ENCODE data around the gene CCM2.

Gene CCM2

DNA sequence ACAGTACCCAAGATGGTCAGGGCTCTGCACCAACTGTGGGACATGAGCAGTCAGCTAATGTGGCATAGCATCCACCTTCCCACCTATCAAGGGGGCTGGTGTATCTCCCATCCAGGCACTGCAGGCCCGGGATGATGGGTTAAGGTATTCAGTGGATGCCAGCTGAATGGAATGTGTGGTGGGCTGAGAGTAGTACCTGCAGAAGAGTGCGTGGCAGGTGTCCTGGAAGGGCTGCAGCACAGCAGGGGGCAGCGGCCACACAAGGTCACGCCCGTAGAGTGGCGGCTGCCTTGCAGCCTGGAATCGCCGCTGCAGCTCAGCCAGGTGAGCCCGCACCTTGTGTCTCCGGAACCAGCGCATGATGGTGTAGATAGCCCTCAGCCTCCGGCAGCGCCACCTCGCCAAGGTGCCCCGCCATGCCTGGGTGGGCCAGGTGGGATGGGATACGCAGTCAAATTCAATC lies 34.5 kb upstream of the CCM2 start:
- TF ChIP-seq, protein P1, sequence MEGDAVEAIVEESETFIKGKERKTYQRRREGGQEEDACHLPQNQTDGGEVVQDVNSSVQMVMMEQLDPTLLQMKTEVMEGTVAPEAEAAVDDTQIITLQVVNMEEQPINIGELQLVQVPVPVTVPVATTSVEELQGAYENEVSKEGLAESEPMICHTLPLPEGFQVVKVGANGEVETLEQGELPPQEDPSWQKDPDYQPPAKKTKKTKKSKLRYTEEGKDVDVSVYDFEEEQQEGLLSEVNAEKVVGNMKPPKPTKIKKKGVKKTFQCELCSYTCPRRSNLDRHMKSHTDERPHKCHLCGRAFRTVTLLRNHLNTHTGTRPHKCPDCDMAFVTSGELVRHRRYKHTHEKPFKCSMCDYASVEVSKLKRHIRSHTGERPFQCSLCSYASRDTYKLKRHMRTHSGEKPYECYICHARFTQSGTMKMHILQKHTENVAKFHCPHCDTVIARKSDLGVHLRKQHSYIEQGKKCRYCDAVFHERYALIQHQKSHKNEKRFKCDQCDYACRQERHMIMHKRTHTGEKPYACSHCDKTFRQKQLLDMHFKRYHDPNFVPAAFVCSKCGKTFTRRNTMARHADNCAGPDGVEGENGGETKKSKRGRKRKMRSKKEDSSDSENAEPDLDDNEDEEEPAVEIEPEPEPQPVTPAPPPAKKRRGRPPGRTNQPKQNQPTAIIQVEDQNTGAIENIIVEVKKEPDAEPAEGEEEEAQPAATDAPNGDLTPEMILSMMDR (IDR thresholded peaks at IDR 0.05; ENCODE audit: borderline replicate concordance, insufficient read depth, low read depth, low read length) = no peak
- H3K4me3 ChIP-seq (ENCODE audit: low read depth, low read length) = no peak overlapping the region

GRCh38 chr7:44965937-44966730 lies 33.9 kb upstream of the CCM2 start:
- H3K4me3 ChIP-seq (ENCODE audit: low read depth, low read length) = no peak overlapping the region
- TF ChIP-seq, protein P1 (IDR thresholded peaks at IDR 0.05; ENCODE audit: borderline replicate concordance, insufficient read depth, low read depth, low read length) = no peak

DNA sequence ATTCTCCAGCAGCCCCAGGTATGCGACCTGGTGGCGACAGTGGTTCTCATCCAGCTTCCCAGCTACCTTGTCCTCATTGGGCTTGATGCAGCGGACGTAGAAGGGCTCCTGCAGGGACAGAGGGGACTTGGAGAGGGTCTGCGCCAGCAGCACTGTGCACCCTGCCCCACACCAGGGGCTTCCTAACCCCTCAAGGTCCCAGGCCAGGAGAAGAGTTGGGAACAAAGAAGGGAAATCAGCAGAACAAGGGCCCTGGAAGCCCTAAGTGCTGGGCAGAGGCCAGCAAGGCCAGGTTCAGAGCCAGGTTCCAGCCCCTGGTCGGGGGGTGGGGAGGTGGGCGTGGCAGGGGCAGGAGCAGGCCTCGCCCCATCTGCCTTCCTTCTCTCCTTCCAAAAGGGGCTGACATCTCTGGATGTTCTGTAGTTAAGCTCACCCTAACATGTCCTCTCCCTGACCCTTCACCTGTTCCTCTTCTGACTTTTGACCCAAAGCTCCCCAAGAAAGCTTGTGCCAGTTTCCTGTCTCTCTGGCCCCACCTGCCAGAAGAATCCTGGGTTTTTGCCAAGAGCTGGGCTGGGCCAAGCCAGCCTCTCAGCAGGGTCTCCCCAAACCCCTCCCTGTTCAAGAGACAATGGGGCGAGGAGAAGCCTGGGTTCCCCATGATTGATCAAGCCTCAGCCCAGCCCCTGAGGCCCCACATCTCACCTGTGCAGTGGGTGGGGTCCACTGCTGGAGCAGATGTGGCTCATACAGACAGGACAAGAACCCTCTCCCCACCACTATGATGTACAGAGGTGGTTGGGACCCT lies 33.1 kb upstream of the CCM2 start:
- H3K4me3 ChIP-seq (ENCODE audit: low read depth, low read length) = no peak overlapping the region
- TF ChIP-seq, protein P1 (IDR thresholded peaks at IDR 0.05; ENCODE audit: borderline replicate concordance, insufficient read depth, low read depth, low read length) = no peak

DNA sequence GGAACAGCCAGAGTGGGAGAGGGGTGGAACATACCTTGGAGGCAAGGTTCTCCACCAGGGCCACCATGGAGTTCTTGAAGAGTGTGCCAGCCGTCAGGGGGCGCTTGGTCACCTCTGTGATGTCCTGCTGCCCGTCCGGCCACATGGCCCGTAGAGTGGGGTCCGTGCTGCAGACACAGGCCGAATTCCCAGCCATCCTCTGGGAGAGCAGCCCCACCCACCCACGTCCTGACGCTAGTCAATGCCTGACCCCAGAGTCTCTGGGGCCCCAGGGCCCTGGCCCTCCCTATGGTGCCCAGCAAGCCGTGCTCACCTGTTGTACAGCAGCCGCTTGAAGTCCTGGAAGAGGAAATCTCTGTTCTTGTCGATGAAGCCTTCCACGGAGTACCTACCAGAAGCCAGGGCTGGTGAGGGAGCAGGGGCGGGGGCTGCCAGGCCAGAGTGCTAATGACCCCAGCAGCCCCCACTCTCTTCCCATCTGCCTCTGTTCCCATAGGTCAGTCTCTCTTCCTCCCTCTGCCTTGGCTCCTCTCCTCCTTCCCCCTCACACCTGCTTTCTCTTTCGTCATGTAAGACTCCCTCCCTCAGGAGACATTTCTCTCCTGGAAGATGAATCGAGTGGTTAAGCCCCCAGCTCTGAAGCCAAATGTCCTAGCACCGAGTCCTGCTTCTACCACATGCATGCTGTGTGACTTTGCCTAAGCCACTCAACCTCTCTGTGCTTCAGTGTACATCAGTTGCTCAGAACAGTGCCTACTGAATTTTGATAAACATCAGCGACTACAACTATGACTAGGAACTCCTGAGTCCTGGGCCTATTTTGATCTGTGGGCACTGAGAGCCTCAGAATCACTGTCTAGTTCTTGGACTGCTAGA lies 32.2 kb upstream of the CCM2 start:
- H3K4me3 ChIP-seq (ENCODE audit: low read depth, low read length) = no peak overlapping the region
- TF ChIP-seq, protein P1 (IDR thresholded peaks at IDR 0.05; ENCODE audit: borderline replicate concordance, insufficient read depth, low read depth, low read length) = no peak

DNA sequence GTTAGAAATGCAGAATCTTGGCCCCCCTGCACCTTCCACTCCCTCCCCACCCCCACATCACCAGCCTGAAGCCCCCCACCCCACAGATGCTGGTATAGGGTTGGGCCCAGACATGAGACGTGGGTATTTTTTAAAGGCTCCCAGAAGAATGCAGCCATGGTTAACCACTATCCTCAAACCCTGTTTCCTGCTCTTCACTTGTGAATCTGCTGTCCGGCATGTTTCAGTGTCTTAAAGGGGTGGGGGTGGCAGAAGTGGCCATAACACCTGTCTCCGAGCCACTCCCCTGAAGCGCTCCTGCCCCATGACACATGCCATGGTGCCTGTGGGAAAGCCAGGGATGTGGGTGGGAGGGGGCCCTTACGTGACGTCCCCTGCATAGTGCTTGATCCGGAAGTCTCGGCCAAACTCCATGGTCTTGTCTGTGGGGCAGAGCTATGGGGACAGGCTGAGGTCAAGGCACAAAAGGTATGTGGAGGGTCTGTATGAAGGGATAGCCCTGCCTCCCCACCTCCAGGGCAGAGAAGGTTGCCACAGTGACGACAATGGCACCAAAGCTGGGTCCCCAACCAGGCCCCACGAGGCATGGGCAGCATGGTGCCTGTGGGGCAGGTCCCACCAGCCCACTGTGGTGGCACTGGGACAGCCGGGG lies 30.8 kb upstream of the CCM2 start:
- TF ChIP-seq, protein P1 (IDR thresholded peaks at IDR 0.05; ENCODE audit: borderline replicate concordance, insufficient read depth, low read depth, low read length) = no peak

DNA sequence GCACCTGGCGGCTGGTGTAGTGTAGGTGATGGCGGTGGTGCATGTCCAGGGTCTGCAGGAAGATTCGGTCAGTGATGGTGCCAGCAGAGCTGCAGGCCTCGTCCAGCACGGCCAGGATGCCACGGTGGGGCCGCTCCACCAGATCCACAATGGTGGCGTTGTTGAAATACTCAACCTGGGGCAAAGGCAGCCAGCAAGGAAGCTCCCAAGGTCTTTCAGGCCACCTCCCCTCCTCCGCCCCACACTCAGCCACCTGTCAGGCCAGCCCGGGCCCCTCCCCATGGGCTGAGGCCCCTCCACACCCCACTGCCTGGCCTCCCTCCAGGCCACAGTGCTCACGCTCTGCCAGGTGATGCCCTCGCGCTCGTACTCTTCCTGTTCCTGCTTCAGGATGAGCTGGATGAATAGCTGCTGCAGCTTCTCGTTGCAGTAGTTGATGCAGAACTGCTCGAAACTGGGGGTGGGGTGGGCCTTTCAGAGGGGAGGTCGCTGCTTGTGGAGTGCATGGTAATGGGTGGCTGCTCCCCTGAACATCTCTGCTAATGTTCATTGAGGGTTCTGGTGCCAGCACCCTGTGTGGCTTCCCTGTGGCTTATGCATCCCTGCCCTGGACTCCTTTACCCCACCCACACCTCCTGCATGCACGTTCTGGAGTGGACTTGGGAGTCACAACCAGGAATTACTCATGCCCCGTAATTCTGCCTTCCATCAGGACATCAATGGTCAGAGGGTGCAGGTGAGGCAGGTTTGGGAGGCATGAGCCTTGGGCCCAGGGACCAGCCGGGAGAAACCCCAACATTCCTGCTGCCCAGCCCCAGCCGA lies 30.1 kb upstream of the CCM2 start:
- H3K4me3 ChIP-seq (ENCODE audit: low read depth, low read length) = no peak overlapping the region
- TF ChIP-seq, protein P1 (IDR thresholded peaks at IDR 0.05; ENCODE audit: borderline replicate concordance, insufficient read depth, low read depth, low read length) = no peak

More for the DNA sequence above, 30.8 kb upstream of the CCM2 start:
- no peak overlapping the region for H3K4me3 ChIP-seq (ENCODE audit: low read depth, low read length)

Measured in GM12875 (cell line).